Measurements from ENCODE around the gene SMG6.

Gene SMG6

DNA sequence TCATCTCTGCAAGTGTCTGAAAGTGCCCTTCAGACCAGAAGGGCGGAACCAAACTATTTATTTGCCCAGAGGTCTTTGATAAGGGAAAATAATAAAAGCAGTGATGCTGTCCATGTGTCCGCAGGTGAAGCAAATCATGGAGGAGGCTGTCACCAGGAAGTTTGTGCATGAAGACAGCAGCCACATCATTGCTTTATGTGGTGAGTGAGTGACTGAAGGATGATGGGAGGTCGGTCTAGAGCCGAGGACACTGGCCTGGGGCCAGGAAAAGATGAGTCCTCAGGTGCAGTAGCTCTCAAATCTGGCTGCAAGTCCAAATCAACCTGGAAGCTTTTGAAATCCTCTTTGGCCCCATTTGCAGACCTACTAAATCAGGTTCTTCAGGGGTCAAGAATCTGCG, 39.8 kb upstream of the SMG6 start:
- TF ChIP-seq, protein P1, sequence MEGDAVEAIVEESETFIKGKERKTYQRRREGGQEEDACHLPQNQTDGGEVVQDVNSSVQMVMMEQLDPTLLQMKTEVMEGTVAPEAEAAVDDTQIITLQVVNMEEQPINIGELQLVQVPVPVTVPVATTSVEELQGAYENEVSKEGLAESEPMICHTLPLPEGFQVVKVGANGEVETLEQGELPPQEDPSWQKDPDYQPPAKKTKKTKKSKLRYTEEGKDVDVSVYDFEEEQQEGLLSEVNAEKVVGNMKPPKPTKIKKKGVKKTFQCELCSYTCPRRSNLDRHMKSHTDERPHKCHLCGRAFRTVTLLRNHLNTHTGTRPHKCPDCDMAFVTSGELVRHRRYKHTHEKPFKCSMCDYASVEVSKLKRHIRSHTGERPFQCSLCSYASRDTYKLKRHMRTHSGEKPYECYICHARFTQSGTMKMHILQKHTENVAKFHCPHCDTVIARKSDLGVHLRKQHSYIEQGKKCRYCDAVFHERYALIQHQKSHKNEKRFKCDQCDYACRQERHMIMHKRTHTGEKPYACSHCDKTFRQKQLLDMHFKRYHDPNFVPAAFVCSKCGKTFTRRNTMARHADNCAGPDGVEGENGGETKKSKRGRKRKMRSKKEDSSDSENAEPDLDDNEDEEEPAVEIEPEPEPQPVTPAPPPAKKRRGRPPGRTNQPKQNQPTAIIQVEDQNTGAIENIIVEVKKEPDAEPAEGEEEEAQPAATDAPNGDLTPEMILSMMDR (IDR thresholded peaks at IDR 0.05): no peak
- peaks cover 0 to 11% (median under 1%) of the 10 kb centered on the region in 4 donors for H3K4me1 ChIP-seq
- intact Hi-C loops (cut with DNase I; ENCODE audit: low total_unique reads): no loop called here
- H3K27me3 ChIP-seq: no peaks in the 10 kb centered on the region
- DNase-seq: no peak
- H3K4me3 ChIP-seq: no peak overlapping the region
- no peak overlapping the region for H3K27ac ChIP-seq
- H3K36me3 ChIP-seq: peaks cover 0 to 48% (median 16%) of the 10 kb centered on the region in 3 donors
- H3K9me3 ChIP-seq: no peaks in the 10 kb centered on the region

DNA sequence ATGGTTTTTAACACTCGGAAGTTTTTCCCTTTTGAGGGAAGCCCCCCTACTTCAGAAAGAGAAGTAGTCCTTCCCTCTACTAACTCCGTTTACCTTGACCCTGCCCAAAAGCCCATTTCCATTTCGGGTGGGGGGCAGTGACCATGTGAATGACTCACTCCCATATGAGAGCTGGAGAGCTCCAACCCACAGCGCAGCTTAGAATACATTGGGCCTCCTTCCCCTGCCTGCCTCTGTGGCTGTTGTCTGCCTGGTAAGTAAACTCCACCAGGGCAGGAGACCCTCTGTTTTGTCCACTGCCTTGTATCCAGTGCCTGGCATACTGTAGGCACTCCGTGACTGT, 34.7 kb upstream of the SMG6 start:
- H3K4me3 ChIP-seq: peak overlapping the region; percentile 85 to 99
- no peaks in the 10 kb centered on the region for H3K27me3 ChIP-seq
- H3K4me1 ChIP-seq: peaks cover 0 to 34% (median 16%) of the 10 kb centered on the region in 4 donors
- peak overlapping the region; percentile 80 to 92 for H3K27ac ChIP-seq
- TF ChIP-seq, protein P1 (IDR thresholded peaks at IDR 0.05): no peak
- no peak for DNase-seq
- H3K36me3 ChIP-seq: peaks cover 16 to 47% (median 25%) of the 10 kb centered on the region in 3 donors
- intact Hi-C loops (cut with DNase I; ENCODE audit: low total_unique reads): no loop called here
- no peaks in the 10 kb centered on the region for H3K9me3 ChIP-seq

DNA sequence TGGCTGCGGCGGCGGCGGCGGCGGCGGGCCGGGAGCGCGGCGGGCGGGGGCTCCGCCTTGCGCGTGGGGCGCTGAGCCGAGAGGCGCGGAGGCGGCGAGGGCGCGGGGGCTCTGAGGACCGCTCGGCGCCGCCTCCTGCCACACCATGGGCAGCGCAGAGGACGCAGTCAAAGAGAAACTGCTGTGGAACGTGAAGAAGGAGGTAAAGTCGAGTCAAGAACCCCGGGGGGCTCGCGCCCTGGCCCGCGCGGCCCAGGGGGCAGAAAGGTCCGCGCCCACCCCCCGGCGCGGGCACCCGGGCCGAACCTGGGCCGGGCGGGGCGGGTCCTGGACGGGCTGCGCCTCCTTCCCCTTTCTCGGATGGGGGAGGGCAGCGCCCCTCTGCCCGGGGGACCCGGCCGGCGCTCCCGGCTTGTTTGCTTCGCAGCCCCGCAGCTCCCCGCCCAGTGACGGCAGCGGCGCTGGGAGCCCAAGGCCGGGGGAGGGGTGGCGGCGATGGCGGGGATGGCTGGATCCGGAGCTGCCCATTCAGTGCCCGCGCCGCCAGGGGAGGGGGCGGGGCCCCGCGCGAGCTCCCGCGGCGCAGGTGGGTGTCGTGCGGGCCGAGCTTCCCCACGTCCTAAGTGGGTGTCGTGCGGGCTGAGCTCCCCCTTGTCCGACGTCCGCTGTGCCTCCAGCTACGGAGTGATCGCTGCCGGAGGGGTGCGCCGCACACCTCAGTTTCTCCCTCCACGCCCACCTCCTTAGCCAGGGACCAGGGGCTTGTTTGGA, 34.1 kb upstream of the SMG6 start:
- DNase-seq: peak; percentile 61 to 83

DNA sequence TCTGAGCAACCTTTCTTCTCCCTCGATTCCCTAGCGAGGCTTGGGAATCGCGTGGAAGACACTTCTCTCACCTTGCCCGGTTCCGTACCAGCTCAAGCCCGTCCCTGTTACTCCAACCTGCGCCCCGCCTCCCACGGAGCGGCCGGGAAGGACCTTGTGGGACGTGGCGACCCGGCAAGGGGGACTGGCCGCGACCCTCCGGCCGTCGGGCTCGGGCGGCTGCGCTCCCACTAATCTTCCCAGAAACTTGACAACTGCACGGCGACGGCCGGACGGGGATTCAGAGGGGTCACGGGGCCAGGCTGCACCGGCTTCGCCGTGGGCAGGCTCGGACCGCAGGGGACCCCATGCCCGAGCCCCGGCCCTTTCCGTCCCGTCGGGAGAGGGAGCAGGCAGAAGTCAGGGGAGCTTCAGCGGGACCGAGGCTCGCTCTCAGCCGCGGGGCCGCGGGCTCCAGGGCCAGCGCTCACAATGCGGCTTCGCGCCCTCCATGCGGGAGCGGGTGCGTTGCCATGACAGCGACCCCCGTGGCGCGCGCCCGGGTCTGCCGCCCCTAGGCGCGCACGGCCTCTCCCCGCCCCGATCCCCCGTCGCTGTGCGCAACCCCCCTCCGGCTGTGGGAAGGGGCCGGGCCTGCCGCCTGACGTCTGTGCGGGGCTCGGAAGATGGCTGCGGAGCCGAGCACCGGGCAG, 33.4 kb upstream of the SMG6 start, which contains the start of gene SGSM2:
SGSM2 (plus strand) TSS at position 650 of the 692 bp plus-strand sequence. CDS start 188 bp downstream, outside the sequence.
- intact Hi-C loops (cut with DNase I; ENCODE audit: low total_unique reads): no loop called here
- Histone ChIP-seq H3K4me1 (peaks cover 0 to 34% (median 16%) of the 10 kb centered on the region in 4 donors), H3K9me3 (no peaks in the 10 kb centered on the region), H3K27ac (peak within 1 kb of the TSS; percentile 80 to 92), H3K36me3 (peaks cover 29 to 47% (median 31%) of the 10 kb centered on the region in 3 donors), H3K27me3 (no peaks in the 10 kb centered on the region), H3K4me3 (peak within 1 kb of the TSS; percentile 85 to 99)
- DNase-seq: peak; percentile 54 to 80
- TF ChIP-seq, protein P1 (IDR thresholded peaks at IDR 0.05): no peak

More for the DNA sequence above, 34.1 kb upstream of the SMG6 start:
- H3K27me3 ChIP-seq: no peaks in the 10 kb centered on the region
- H3K27ac ChIP-seq: peak overlapping the region; percentile 80 to 92
- peaks cover 22 to 47% (median 25%) of the 10 kb centered on the region in 3 donors for H3K36me3 ChIP-seq
- intact Hi-C loops (cut with DNase I; ENCODE audit: low total_unique reads): no loop called here
- H3K4me1 ChIP-seq: peaks cover 0 to 34% (median 16%) of the 10 kb centered on the region in 4 donors
- H3K9me3 ChIP-seq: no peaks in the 10 kb centered on the region
- TF ChIP-seq, protein P1 (IDR thresholded peaks at IDR 0.05): no peak
- H3K4me3 ChIP-seq: peak overlapping the region; percentile 85 to 99

DNA sequence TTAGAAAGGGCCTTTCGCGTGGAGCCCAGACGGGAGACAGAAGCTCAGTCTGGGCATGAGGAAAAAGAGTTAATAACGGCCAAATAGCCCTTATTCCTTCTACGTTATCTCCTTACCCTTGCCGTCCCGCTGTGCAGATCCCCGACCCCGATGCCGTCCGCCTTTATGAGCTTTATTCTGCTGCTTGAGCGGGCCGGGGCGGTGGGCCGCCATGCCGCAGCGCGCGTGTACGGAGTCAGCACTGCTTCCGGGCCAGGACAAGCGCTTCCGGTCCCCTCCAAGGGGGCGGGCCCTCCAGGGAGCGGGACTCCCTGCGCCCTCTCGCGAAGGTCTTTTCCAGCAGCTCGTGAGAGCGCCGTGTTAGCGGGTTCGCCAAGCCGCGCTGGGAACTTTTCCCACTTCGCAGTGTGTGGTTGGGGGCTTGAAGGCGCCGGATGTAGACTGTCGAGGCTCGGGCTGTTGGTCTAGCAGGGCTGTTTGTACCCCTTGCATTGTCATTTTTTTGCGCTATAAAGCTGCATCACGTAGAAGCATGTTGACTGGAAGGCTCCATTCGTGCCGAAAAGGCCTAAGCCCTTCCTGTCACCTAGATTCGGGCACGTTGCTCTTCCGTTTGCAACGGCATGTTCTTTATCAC, 32.7 kb upstream of the SMG6 start, which contains the start of gene TSR1:
TSR1 (minus strand) TSS at position 243 of the 637 bp plus-strand sequence; CDS start at position 213, 30 bp downstream.
- Histone ChIP-seq H3K9me3 (no peaks in the 10 kb centered on the region), H3K27ac (peak within 1 kb of the TSS; percentile 80 to 92), H3K27me3 (no peaks in the 10 kb centered on the region), H3K4me3 (peak within 1 kb of the TSS; percentile 85 to 99), H3K4me1 (peaks cover 0 to 34% (median 16%) of the 10 kb centered on the region in 4 donors), H3K36me3 (peaks cover 36 to 47% (median 38%) of the 10 kb centered on the region in 3 donors)
- DNase-seq: peak; percentile 87 to 94
- TF ChIP-seq, protein P1 (IDR thresholded peaks at IDR 0.05): peak in 1 of 2 experiments; percentile 17
- intact Hi-C loops (cut with DNase I; ENCODE audit: low total_unique reads): no loop called here
